Ishikawa (cell line): ENCODE results near the gene PRRX2.

Experiments
- CEBPB ChIP-seq: IDR thresholded peaks from 2 replicates; pipeline ENCODE4 v1.6.1; 2012
- CREB1 ChIP-seq: IDR thresholded peaks from 2 replicates; pipeline ENCODE4 v1.6.1; 2012; ENCODE audit warnings: low read depth
- EGR1 ChIP-seq: IDR thresholded peaks from 2 replicates; pipeline ENCODE4 v1.6.1; 2012
- EP300 ChIP-seq: IDR thresholded peaks from 2 replicates; pipeline ENCODE4 v1.6.1; 2012; ENCODE audit warnings: borderline replicate concordance
- FOXM1 ChIP-seq: IDR thresholded peaks from 2 replicates; pipeline ENCODE4 v1.6.1; 2012; ENCODE audit warnings: low read depth, borderline replicate concordance
- MAX ChIP-seq: IDR thresholded peaks from 2 replicates; pipeline ENCODE4 v1.6.1; 2012
- NFIC ChIP-seq: IDR thresholded peaks from 2 replicates; pipeline ENCODE4 v1.6.1; 2012
- RAD21 ChIP-seq: IDR thresholded peaks from 2 replicates; pipeline ENCODE4 v1.6.1; 2012; ENCODE audit warnings: low read depth
- REST ChIP-seq: IDR thresholded peaks from 2 replicates; pipeline ENCODE4 v1.6.1; 2012; ENCODE audit warnings: low read depth, mild to moderate bottlenecking
- TAF1 ChIP-seq: IDR thresholded peaks from 2 replicates; pipeline ENCODE4 v1.6.1; 2012; ENCODE audit warnings: low read depth, mild to moderate bottlenecking
- TCF12 ChIP-seq: IDR thresholded peaks from 2 replicates; pipeline ENCODE4 v1.6.1; 2012; ENCODE audit warnings: low read depth
- TEAD4 ChIP-seq: IDR thresholded peaks from 2 replicates; pipeline ENCODE4 v1.6.1; 2012
- USF1 ChIP-seq: IDR thresholded peaks from 2 replicates; pipeline ENCODE4 v1.6.1; 2012
- YY1 ChIP-seq: IDR thresholded peaks from 2 replicates; pipeline ENCODE4 v1.6.1; 2012; ENCODE audit warnings: low read depth
- ZBTB7A ChIP-seq: IDR thresholded peaks from 2 replicates; pipeline ENCODE4 v1.6.1; 2012; ENCODE audit warnings: low read depth

PRRX2 gene

GRCh38 chr9:129759319-129759718 is 93.9 kb downstream of the PRRX2 start:
- TF ChIP-seq FOXM1 (no peak), CEBPB (no peak), TEAD4 (no peak), ZBTB7A (no peak), NFIC (no peak), EGR1 (no peak), CREB1 (no peak), REST (no peak), USF1 (no peak), MAX (no peak), TCF12 (no peak), TAF1 (no peak), EP300 (no peak), RAD21 (no peak), YY1 (no peak)

- TF ChIP-seq TEAD4 (no peak), YY1 (no peak), EGR1 (no peak), ZBTB7A (no peak), TAF1 (no peak), EP300 (no peak), CREB1 (no peak), CEBPB (no peak), REST (no peak), MAX (no peak), USF1 (no peak), RAD21 (no peak), FOXM1 (no peak), NFIC (no peak)
Observed at GRCh38 chr9:129759804-129760502, 94.5 kb downstream of the PRRX2 start.

GRCh38 chr9:129761293-129761900 is 96.0 kb downstream of the PRRX2 start:
- no peak for TF ChIP-seq TEAD4
- TF ChIP-seq MAX, result no peak
- no peak for TF ChIP-seq EP300
- TF ChIP-seq CREB1, result no peak
- TF ChIP-seq EGR1, result no peak
- no peak for TF ChIP-seq REST
- TF ChIP-seq TAF1, result no peak
- no peak for TF ChIP-seq USF1
- no peak for TF ChIP-seq CEBPB
- no peak for TF ChIP-seq RAD21
- TF ChIP-seq FOXM1, result no peak
- no peak for TF ChIP-seq YY1
- no peak for TF ChIP-seq TCF12
- TF ChIP-seq NFIC, result no peak
- no peak for TF ChIP-seq ZBTB7A
